GM21447 (cell line): Measurements from ENCODE around the gene UGT1A1.

Experiments
- ATAC-seq: cut with Tn5 transposase; IDR thresholded peaks from one replicate; pipeline ENCODE4 v1.9.1; 2021; ENCODE audit not compliant: unreplicated experiment

UGT1A1 gene

DNA sequence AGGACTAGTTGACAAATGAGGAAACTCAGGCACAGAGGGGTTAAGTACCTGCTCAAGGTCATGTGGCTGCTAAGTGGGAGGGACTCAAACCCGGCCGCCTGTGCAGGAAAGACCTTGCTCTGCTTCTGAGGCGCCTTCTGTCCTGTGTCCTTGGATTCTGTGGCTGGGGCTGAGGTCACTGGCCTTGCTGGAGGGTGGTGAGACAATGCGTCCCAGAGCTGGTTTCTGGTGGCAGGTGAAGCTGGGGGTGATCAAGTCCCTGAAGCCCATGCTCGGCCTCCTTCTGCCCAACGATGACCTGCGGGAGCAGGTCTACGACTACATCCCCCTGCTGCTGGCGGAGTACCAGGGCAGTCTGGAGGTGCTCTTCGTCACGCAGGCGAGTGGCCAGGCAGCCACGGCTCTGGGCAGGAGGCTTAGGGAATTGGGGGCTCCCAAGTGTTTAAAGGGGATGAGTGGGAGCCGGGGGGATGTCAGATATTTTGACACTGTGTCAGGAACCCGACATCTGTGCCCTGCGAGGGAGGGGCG is 34.1 kb downstream of the UGT1A1 start:
- ATAC-seq = no peak

DNA sequence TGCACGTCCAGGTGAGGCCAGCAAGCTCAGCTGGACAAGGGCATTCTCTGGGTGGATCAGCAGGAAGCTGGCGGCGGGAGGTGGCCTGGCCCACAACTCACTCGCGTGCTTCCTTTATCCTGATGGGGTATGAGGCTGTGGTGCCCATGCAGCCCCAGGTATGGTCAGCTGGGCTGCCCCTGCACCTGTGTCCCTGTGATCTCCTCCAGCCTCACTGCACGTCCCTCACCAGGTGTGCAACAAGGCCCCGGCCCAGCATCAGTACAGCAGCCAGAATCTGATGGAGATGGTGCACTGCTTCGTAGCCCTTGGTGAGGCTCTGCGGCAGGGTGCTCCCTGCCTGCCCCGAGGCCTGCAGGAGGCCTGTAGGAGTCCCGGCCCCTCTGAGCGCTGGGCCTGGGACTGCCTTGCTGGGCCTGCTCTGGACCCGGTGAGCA is 35.7 kb downstream of the UGT1A1 start:
- ATAC-seq = no peak

DNA sequence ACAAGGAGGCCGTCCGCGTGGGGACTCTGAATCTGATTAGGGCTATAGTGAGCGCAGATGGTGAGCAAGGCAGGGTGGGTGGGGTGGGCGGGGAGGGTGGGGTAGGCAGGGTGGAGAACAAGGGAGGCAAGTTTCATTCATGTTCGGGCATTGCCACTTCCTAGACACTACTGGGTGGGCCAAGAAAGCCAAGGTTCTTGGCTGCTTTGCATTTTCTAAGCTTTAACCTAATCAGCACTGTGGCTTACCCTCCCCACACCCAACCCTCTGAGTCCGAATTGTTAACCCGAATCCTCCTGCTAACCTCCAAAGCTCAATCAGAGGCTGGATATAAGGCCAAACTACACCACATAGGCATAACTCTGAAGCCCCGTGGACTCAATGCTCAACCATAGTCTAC is 36.2 kb downstream of the UGT1A1 start:
- ATAC-seq = no peak

DNA sequence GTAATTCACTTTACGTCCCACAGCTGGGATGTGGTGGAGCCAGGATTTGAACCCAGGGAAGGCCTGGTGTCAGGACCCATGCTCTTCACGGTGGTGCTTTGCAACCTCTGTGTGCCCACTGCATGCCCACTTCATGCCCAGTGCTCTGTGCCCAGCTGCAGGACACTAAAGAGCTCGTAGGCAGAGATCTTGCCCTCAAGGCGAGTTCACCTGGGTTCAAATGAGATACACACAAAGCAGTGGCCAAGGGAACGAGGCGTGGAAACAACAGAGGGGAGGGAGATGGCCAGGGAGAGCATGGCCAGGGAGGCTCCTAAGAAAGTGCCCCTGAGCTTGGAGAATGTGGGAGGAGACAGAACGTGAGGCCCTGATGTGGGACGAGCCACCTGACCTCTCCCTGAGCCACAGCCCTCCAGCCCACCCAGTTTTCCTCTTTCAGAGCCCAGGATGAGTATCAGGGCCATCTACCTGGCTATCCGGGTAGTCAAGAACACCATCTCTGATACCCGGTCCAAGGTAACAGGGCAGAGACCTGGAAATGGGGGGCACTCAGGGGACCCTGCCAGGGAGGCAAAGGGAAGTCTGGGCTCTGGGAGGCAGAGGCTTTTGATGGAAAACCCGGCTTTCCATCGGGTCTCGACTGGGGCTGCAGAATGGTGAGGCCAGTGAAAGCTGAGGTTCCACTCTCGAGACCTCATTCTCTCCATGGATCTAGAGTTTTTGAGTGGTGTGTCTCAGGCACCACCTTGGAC is 38.4 kb downstream of the UGT1A1 start:
- ATAC-seq = no peak

DNA sequence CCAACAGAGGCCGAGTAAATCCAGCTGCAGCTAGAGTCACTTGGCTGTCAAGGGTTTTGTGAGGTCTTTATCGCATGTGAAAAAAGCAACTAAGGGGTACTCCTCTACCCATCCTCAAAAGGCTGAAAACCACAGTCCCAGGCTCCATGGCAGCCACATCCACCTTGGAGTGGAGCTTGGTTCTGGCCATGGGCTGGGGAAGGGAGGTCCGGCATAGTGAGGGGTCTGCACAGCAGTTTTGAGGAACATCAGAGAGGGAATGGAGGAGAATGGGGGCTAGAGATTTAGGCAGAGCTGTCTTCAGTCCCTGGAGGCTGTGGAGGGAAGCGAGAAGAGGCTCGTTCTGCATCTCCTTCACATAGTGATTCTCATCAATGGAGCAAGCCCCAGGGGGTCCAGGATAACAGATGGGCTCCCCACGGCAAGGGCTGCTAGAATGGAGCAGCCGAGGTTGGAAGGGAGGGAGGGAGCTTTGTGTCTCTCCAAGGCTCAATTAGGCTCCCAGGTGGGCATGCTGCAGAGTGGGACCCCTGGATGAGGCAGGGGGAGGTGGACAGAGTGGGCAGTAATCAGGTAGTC is 39.1 kb downstream of the UGT1A1 start:
- no peak for ATAC-seq

- no peak for ATAC-seq
Observed at GRCh38 chr2:233799716-233800115, 39.6 kb downstream of the UGT1A1 start.

- ATAC-seq = no peak
Observed at GRCh38 chr2:233800208-233800607, 40.1 kb downstream of the UGT1A1 start.

- ATAC-seq = peak; percentile 53
Observed at GRCh38 chr2:233801357-233802131, 41.5 kb downstream of the UGT1A1 start.

- ATAC-seq = no peak
Observed at GRCh38 chr2:233802132-233802815, 42.2 kb downstream of the UGT1A1 start.

GRCh38 chr2:233803292-233803911 is 43.3 kb downstream of the UGT1A1 start:
- ATAC-seq = no peak

DNA sequence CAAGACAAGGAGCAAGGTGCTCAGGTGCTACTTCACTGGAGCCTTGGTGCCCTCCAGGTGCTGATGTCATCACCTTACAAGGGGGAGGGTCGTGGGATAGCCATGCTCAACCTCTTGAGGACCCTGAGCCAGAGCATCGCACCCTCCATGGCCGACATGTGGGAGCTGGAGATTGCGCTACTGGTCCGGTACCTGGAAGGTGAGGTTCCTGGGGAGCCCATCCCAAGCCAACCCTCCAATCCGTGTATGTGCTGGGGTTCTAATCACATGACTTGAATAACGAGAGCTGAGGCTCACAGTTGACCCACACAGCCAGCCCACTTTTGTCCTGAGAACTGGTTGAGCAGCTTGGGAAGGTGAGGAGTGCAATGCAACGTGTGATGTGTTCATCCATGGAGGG is 43.9 kb downstream of the UGT1A1 start:
- no peak for ATAC-seq

DNA sequence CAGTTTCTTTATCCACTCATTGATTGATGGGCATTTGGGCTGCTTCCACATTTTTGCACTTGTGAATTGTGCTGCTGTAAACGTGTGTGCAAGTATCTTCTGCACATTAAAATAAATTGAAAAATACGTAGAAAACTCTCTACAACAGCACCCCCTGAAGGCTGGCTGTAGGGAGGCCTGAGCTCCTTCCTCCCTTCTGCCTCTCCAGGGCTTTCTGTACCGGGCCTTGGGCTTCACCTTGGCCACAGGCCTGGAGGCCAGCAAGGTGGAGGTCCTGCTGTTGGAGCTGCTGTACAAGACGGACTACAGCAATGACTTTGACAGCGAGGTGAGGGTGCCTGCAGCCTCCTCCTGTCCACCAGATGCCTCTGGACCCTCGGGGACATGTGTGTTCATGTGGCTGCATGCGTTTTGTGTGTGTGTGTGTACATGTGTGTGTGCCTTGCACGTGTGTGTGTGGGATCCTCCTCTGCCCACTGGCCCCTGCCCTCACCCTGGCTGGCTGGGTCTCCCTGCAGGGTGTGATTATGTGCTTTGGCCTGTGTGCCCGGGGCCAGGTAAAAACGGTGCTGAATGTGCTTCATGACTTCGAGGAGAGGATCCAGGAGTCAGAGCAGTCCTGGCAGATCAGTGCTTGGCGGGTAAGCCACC is 47.3 kb downstream of the UGT1A1 start:
- no peak for ATAC-seq

DNA sequence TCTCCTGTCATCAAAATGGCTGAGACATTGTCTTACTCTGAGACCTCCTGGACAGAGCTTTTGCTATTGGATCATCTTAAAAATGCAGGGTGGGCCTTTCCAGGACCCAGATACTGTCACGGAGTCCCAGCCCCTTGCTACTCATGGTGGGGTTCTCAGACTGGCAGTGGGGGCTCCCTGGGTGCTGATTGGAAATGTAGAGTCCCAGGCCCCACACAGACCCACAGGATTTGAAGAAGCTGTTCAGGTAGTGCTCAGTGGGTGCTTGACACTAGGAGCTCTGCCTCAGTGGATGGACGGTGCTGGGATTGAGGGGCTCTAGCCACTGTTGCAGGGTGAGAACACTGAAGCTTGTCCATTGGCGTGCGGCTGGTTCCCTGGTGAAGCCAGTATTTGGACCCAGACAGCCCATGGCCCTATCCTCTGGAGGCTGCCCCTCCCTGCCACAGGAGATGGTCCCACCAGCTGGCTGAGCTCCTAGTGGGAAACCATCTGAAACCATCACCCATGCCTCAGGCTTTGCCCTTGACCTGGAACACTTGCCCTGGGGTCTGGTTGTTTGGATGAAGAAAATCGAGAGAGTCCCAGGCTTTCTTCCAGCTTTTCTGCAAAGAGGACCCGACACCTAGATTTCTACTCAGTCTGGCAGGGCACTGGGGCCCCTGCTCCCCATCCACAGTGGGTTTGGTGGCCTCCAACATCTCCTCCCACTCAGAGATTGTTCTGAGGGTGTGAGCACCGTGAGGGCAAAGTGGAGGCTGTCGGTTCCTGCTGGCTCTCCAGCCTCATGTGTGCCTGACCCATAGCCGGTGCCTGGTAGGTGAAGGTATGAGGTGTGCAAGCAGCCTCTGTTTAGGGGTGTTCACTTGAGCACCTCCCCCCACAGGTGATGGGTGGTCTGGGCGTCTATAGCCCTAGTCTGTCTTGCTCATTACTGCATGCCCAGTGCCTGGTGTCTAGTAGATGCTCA is 48.2 kb downstream of the UGT1A1 start:
- no peak for ATAC-seq

DNA sequence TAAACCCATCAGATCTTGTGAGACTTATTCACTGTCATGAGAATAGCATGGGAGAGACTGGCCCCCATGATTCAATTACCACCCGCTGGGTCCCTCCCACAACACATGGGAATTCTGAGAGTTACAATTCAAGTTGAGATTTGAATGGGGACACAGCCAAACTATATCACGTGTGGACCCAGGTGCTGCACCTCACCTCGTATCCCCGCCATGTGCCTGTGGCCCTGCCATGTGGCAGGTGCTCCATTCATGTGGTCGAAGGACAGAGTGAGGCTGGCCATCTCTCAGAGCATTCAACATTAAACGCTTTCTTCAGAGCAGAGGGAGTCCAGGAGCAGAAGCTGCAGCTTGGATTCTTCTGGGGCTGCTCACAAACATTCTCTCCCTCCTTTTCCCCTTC is 50.3 kb downstream of the UGT1A1 start:
- no peak for ATAC-seq

DNA sequence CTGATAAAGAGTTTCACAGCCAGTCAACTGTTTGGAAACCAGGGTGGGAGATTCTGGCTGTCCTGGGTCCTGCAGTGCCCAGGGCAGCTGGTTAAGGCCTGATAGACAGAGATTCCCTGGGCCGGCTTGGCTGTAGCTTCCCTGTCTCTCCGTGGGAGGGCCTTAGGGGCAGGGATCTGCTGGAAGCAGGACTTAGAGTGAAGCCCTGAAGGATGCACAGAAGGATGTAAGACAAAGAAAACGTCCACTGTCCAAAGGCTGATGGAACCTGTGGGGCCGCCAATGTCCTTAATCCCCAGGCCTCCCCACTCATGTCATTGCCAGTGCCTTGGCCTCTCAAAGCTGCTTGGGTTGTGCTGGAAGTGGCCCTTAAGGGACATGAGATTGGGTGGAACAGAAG is 51.0 kb downstream of the UGT1A1 start:
- ATAC-seq = no peak

DNA sequence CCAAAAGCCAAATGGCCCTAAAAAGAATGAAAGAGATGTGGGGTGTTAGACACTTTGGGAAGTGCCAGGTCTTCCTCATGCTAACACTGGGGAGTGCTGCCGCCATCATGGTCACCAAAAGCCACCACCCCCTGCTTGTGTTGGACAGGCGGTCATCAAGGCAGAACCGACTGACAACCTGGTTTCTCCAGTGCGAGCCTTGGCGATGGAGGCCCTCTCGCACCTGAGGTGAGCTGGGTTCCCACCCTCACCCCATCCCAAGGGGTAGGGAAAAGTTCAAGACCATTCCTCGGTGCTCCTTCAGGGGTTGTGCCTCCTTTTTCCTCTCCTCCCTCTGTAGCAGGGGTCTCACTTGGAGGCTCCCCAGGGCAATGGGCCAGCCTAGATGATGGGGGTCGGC is 51.7 kb downstream of the UGT1A1 start:
- no peak for ATAC-seq

DNA sequence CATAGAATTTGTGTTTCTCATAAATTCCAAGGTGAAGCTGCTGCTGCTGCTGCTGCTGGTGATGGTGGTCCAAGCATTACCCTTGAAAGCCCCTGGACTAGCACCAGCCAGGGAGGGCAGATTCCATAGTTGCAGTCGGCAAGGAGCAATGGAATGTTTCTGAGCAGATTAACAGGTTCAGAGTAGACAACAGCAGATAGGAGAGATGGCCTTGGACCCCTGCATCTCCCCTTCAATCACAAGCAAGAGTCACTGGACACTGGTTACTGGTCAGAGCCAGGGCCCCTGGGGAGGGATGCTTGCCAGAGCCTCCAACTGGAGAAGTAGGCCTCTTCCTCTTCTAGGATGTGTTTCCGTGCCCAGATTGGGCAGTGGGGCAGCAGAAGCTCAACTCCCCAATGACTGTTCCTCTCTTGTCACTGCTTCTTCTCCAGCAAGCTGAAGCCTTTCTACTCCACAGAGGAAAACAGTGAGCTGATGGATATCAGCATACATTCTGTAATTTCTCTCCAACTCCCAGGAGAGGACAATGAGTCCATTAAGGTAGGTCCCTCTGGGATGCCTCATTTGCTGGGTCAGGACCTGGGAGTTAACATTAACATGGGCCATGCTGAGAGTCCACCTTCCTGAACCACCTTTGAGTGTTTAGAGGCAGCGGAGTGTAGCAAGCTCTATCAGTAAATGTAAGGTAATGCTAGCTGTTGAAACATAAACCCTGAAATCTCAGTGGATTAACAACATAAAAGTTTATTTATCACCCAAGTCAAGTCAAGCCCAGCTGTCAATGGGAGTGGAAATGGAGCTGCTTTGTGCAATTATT is 53.4 kb downstream of the UGT1A1 start:
- ATAC-seq = no peak
